Rectal smooth muscle tissue (tissue), 1 donor: ENCODE results near the gene SKIDA1.

Experiments
- H3K27ac ChIP-seq: one replicate; pipeline ENCODE4 v1.7.0; 2013; ENCODE audit warnings: low read depth, low read length, inconsistent platforms
- H3K27me3 ChIP-seq: one replicate; pipeline ENCODE4 v1.7.0; 2013; ENCODE audit warnings: low read length; ENCODE audit not compliant: control insufficient read depth, insufficient read depth
- H3K36me3 ChIP-seq: one replicate; pipeline ENCODE4 v1.7.0; 2013; ENCODE audit warnings: low read length; ENCODE audit not compliant: control insufficient read depth, insufficient read depth
- H3K4me1 ChIP-seq: one replicate; pipeline ENCODE4 v1.7.0; 2013; ENCODE audit warnings: low read length; ENCODE audit not compliant: control insufficient read depth, insufficient read depth
- H3K4me3 ChIP-seq: one replicate; pipeline ENCODE4 v1.7.0; 2013; ENCODE audit warnings: low read length
- H3K9ac ChIP-seq: one replicate; pipeline ENCODE4 v1.7.0; 2013; ENCODE audit warnings: low read length

SKIDA1 gene

DNA sequence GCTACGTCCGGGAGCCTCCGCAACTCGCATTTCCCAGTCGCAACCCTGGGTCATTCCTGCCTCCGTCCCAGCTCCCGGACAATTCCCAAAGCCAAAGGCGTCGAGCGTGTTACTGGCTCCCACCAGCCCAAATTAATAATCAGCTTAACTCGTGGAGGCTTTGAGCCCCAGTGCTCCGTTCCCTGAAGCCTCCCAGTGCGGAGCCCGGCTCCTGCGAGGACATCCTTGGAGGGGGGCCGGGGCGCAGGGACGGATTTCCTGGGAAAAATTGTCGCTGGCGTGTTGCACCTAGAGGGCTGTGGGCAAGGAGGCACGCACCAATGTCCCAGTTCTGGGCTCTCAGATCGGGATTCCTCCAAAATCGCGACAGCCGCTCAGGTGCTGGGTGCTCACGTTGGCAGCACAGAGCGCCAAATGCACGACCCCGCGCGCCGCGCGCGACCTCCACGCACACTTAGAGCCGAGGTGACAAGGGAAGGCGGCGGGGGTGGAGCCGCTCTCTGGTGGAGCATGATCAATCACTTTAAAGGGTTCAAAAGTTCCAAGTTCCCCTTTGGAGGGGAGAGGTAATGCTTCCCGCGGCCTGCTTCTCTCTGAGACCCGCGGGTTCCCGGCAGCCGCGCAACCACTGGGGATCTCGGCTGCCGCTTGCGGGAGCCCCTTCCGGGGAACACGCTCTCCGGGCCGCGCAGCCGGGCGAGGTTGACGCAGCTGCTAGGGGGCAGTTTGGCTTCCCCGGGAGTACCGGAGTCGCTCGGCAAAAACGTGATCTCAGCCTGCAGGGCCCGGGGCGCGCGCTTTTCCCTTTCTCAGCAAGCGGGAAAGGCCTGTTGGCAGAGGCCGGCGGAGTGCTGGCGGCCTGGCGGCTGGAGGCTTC lies 25.5 kb downstream of the SKIDA1 start:
- no peaks in the 10 kb centered on the region for H3K4me1 ChIP-seq
- no peaks in the 10 kb centered on the region for H3K36me3 ChIP-seq
- no peak overlapping the region for H3K9ac ChIP-seq
- H3K4me3 ChIP-seq, result no peak overlapping the region
- no peak overlapping the region for H3K27ac ChIP-seq
- peaks cover 2% of the 10 kb centered on the region for H3K27me3 ChIP-seq

DNA sequence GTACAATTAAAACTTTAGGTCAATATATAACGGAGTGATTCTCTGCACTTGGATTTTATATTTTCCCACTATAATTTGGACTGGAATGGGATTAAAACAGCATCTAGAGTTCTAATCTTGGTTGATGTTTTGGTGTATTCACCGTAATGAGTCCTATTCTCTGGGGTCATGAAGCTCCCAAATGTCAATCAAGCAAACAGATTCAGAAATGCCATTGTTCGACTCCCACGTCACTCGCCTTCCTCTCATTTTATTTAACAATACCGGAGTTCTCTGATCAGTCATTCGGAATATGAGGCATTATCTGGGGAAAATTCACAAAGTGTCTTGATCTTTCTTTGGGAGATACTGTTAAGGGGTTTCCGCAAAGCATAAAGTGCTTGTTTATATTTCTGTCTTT lies 26.5 kb downstream of the SKIDA1 start:
- Histone ChIP-seq H3K4me1 (peaks cover 2% of the 10 kb centered on the region), H3K27ac (no peak overlapping the region), H3K9ac (no peak overlapping the region), H3K36me3 (no peaks in the 10 kb centered on the region), H3K27me3 (peaks cover 2% of the 10 kb centered on the region), H3K4me3 (no peak overlapping the region)

DNA sequence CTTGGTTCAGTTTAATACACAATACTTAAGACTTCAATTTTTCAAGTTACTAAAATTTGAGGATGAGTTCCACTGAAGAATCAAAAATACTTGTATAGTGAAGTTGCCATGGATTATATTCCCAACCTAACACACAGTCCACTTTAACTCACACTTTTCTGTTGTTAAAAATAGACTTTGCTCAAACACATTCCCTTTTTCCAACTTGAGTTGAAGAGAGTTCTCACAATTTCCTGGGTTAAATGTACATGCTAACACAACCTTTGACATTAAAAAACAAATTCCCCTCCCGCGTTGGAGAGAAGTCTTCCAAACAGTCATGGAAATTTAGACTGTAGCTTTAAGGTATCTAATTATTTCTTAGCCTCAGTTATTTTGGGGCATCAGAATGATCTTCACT lies 27.1 kb downstream of the SKIDA1 start:
- Histone ChIP-seq H3K9ac (no peak overlapping the region), H3K27me3 (peaks cover 2% of the 10 kb centered on the region), H3K4me1 (peaks cover 2% of the 10 kb centered on the region), H3K4me3 (no peak overlapping the region), H3K36me3 (no peaks in the 10 kb centered on the region), H3K27ac (no peak overlapping the region)

- Histone ChIP-seq H3K4me3 (peak overlapping the region; percentile 87), H3K36me3 (no peaks in the 10 kb centered on the region), H3K9ac (no peak overlapping the region), H3K4me1 (peaks cover 2% of the 10 kb centered on the region), H3K27ac (no peak overlapping the region), H3K27me3 (peaks cover 2% of the 10 kb centered on the region)
These were observed 28.2 kb downstream of the SKIDA1 start for GRCh38 chr10:21497177-21497807.

DNA sequence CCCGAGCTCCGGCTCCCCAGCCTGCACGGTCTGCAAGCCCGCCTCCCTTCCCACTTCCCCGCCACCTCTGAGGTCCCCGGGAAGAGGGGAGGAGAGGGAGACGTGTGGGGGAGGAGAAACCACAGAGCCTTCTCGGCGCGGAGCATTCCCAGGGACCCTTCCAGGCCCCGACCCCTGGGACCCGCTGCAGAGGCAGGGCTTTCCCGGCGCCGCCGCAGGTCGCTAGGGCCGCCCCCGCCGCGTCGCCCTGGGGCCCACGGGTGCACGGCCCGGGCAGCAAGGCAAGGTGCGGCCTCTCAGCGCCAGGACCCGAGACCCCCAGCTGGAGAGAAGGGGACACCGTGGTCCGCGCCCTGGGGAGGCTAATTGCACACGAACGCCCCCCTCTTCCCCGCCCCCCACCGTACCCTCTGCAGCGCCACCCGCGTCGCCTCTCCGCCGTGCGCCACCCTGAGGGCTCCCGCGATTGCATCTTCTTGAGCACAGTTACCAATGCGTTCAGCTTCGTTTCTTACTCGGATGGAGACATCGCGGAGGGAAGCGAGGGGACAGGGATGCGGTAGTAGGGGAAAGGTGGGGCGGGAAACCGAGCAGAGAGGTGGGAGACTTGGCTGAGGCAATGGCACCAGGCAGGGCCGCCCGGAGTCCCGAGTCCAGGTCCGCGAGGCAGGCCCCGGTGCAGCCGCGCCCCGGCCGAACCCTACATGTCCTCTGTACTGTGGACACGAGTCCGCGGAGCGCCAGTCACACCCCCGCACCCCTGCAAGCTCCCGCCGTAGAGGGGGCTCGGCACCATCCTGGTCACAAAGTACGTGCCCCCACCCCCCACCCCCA lies 28.9 kb downstream of the SKIDA1 start:
- peaks cover 2% of the 10 kb centered on the region for H3K27me3 ChIP-seq
- peak overlapping the region; percentile 87 for H3K4me3 ChIP-seq
- H3K36me3 ChIP-seq, result no peaks in the 10 kb centered on the region
- H3K27ac ChIP-seq, result peak overlapping the region; percentile 37
- peaks cover 2% of the 10 kb centered on the region for H3K4me1 ChIP-seq
- peak overlapping the region; percentile 27 for H3K9ac ChIP-seq

GRCh38 chr10:21495752-21496342 lies 29.6 kb downstream of the SKIDA1 start:
- Histone ChIP-seq H3K4me1 (peaks cover 2% of the 10 kb centered on the region), H3K36me3 (no peaks in the 10 kb centered on the region), H3K27me3 (peaks cover 2% of the 10 kb centered on the region), H3K27ac (peak overlapping the region; percentile 37), H3K4me3 (peak overlapping the region; percentile 87), H3K9ac (no peak overlapping the region)

DNA sequence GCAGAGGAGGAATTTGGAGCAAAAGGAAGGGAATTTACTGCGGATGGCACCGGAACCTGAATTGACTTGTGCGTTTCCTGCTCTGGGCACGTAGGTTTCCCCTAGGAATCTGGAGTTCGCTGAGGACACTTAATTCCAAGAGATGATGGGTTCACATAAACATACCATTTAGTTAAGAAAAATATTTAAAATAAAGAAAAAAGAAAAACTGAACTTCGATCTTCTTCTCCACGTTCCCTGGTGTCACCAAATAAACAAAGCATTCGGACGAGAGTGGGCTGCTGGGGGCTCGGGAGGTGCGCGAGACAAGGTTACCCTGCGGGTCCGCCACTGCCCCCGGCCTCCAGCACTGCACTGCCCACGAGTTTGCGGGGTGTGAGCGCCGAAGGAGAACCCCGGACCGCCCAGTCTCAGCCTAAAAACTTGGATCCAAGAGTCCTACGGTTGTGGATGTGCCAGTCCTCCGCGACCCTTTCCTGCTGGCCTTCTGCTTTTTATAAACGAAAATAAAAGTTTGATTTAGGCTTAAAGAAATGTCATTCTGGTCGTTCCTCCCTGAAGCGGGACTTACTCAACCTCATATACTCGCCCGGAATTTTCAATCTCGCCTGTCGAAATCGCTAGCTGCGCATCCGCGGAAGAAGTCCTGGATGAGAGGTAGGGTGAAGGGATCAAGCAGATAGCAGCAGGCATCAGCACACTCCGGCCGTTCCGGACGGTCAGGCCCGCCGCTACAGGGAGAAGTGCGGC lies 30.3 kb downstream of the SKIDA1 start:
- Histone ChIP-seq H3K9ac (peak overlapping the region; percentile 40), H3K27me3 (peaks cover 2% of the 10 kb centered on the region), H3K4me1 (peaks cover 2% of the 10 kb centered on the region), H3K27ac (no peak overlapping the region), H3K36me3 (no peaks in the 10 kb centered on the region), H3K4me3 (peak overlapping the region; percentile 87)

GRCh38 chr10:21494191-21495001 lies 31.1 kb downstream of the SKIDA1 start:
- H3K4me1 ChIP-seq, result peaks cover 2% of the 10 kb centered on the region
- peaks cover 2% of the 10 kb centered on the region for H3K27me3 ChIP-seq
- no peaks in the 10 kb centered on the region for H3K36me3 ChIP-seq
- H3K9ac ChIP-seq, result peak overlapping the region; percentile 40
- no peak overlapping the region for H3K27ac ChIP-seq
- H3K4me3 ChIP-seq, result peak overlapping the region; percentile 87

- Histone ChIP-seq H3K4me1 (peaks cover 2% of the 10 kb centered on the region), H3K9ac (no peak overlapping the region), H3K27me3 (peaks cover 2% of the 10 kb centered on the region), H3K4me3 (no peak overlapping the region), H3K36me3 (no peaks in the 10 kb centered on the region), H3K27ac (no peak overlapping the region)
These were observed 31.7 kb downstream of the SKIDA1 start for GRCh38 chr10:21493784-21494183.

DNA sequence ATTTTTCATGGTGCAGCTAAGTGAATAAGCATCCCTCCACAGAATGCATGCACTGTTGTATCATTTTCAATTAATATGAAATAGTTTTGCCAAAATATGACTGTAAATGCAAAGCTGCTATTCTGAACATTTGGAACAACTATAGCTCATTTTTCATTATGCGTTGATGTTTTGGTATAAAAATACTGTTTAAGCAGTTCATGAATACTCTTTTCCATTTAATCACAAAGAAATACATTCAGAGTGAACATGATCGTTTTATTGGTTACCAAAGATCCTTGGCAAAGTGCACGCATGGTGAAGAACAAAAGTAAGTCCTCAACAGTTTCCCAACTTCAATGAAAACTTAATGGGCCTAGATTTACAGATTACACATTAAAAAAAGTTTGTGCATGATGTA lies 33.1 kb downstream of the SKIDA1 start:
- H3K36me3 ChIP-seq, result no peaks in the 10 kb centered on the region
- no peak overlapping the region for H3K9ac ChIP-seq
- H3K27ac ChIP-seq, result no peak overlapping the region
- H3K4me1 ChIP-seq, result peaks cover 2% of the 10 kb centered on the region
- no peak overlapping the region for H3K4me3 ChIP-seq
- H3K27me3 ChIP-seq, result peaks cover 2% of the 10 kb centered on the region

DNA sequence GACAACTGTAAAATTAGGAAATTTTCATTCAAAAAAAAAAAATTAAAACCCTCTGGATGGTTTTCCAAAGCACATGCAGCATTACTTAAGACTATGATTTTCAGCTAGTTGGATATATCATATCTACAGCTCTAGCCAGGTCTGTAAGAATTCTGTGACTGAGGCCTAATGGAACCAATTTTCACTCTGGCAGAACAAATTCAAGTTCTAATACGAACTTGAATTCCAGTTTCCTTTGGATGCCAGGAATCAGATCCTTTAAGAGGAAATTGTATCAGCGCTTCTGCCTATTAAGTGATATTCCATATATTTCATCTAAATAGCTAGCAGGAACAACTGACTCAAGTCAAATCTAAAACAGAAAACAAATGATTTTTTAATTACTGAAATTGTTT lies 34.8 kb downstream of the SKIDA1 start:
- Histone ChIP-seq H3K4me1 (peaks cover 2% of the 10 kb centered on the region), H3K36me3 (no peaks in the 10 kb centered on the region), H3K27ac (no peak overlapping the region), H3K27me3 (peaks cover 2% of the 10 kb centered on the region), H3K4me3 (no peak overlapping the region), H3K9ac (no peak overlapping the region)
